ENCODE measurements around the gene KIF5A.

- TF ChIP-seq CTCF (IDR thresholded peaks at IDR 0.05) (no peak), POLR2A (IDR thresholded peaks at IDR 0.05; ENCODE audit: low read depth) (no peak), POLR2AphosphoS5 (IDR thresholded peaks at IDR 0.05) (no peak)
Measured at GRCh38 chr12:57516617-57517153, 33.2 kb upstream of the KIF5A start.

Data from esophagus muscularis mucosa (tissue), 3 donors.